GM12891 (cell line): Measurements from ENCODE around the gene KCNIP4.

Experiments used
- POLR2A ChIP-seq: IDR thresholded peaks from 2 replicates; pipeline ENCODE4 v1.6.1; 2011; ENCODE audit warnings: low read depth, low read length, control low read depth
- POLR2AphosphoS5 ChIP-seq: IDR thresholded peaks from 2 replicates; pipeline ENCODE4 v1.6.1; 2011; ENCODE audit warnings: low read depth, low read length, control low read depth

GRCh38 chr4:21002976-21003375 lies 945.6 kb downstream of the KCNIP4 start:
- TF ChIP-seq POLR2AphosphoS5 (no peak), POLR2A (no peak)
